GM18526 (cell line): ENCODE measurements around the gene PIK3C2G.

Experiments used
- POLR2A ChIP-seq: IDR thresholded peaks from 3 replicates; pipeline ENCODE4 v1.6.1; 2011; ENCODE audit not compliant: insufficient read length; ENCODE audit errors: extremely low read depth

PIK3C2G gene

DNA sequence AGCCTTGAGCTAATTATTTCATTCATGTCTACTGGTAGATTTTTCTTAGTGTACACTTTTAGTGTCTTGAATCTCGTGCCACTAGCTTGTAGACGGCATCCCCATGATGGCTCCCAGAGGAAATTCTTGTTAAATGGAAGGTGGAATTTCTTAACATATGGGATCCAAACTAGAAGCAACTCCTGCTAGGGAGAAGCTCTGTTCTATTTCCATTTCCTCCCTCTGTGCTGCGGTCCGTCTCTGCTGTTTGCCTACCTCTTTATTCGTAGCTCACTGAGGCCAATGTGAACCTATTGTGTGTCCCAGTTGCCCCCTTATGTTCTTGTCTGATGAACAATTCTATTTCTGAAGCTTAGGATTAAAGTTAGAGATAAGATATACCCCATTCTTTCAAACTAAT lies 588 bp downstream of the PIK3C2G start:
- no peak for TF ChIP-seq POLR2A

- TF ChIP-seq POLR2A: no peak
These were observed 1.2 kb downstream of the PIK3C2G start for GRCh38 chr12:18262514-18262913.

- TF ChIP-seq POLR2A: no peak
These were observed 3.3 kb downstream of the PIK3C2G start for GRCh38 chr12:18264581-18265075.

- TF ChIP-seq POLR2A: no peak
These were observed 6.2 kb downstream of the PIK3C2G start for GRCh38 chr12:18267427-18268099.

GRCh38 chr12:18270958-18271460 lies 9.7 kb downstream of the PIK3C2G start:
- no peak for TF ChIP-seq POLR2A

DNA sequence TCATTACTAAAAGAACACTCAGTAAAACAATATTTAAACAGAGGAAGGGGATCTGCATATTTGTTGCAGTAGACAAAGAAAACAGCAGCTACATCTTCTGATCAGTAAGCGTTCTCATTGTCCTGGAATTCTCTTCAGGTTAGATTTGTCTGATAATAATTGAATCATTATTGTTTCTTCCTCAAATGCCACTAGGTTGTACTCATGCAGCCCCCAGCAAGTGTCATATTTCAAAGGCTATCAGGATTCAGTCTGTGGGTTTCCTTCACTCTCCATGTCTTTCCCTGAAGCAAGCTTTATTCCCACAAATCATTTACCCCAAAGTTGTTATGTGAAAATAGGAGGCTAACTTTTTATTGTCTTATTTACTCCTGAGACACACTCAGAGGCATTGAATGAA lies 14.7 kb downstream of the PIK3C2G start:
- TF ChIP-seq POLR2A: no peak

GRCh38 chr12:18277196-18277595 lies 15.9 kb downstream of the PIK3C2G start:
- no peak for TF ChIP-seq POLR2A

DNA sequence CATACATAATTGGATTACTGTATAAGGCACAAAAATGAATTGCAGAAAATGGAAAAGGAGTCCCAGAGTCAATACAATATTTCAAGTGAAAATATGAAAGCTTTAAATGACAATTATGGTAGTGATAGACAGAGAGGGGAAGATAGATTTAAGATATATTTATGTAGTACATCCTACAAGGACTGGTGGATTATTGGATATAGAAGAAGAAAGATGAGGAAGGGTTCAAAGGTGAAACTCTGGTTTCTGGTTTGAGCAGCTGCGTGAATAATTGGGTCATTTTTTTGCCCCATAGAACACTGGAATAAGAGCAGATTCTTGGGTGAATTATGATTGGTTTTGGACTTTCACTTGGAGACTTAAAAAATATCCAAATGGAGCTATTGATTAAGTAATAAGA lies 19.4 kb downstream of the PIK3C2G start:
- no peak for TF ChIP-seq POLR2A

- TF ChIP-seq POLR2A: no peak
These were observed 20.6 kb downstream of the PIK3C2G start for GRCh38 chr12:18281941-18282340.

- no peak for TF ChIP-seq POLR2A
These were observed 22.5 kb downstream of the PIK3C2G start for GRCh38 chr12:18283831-18284230.

- no peak for TF ChIP-seq POLR2A
These were observed 23.1 kb downstream of the PIK3C2G start for GRCh38 chr12:18284386-18284785.

DNA sequence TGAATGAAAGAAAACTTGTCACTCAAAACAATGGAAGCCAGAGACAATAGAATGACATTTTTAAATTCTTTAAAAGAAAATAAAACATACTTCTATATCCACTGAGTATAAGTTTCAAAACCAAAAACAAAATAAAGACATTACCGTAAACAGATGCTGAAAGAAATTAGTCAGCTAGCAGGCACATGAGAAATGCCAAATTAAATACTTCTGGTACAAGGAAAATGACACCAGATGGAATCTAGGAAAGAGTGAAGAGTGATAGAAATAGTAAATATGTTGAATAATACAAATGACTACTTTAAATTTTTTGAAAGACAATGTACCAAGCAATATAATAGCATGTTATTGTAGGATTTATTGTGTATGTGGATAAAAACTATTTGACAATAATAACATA lies 23.8 kb downstream of the PIK3C2G start:
- no peak for TF ChIP-seq POLR2A

- TF ChIP-seq POLR2A: no peak
These were observed 29.1 kb downstream of the PIK3C2G start for GRCh38 chr12:18290386-18290785.

- TF ChIP-seq POLR2A: no peak
These were observed 33.6 kb downstream of the PIK3C2G start for GRCh38 chr12:18294889-18295288.

- TF ChIP-seq POLR2A: no peak
These were observed 35.0 kb downstream of the PIK3C2G start for GRCh38 chr12:18296201-18296908.

DNA sequence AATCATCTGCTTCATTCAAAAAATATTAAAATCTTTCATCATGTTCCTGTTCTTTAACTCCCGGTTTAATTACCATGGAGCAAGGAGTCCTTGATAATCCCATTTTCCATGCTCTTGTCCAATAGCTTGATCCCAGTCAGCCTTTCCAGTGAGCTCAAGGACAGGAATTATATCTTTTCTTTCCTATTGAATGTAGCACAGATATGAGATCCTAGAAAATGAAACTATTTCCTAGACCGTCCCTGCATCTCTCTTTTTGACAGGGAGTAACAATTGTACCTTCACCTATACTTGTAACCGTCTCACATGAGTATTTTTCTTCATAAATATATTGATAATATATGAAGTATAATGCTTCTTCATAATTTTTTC lies 35.6 kb downstream of the PIK3C2G start:
- TF ChIP-seq POLR2A: no peak

DNA sequence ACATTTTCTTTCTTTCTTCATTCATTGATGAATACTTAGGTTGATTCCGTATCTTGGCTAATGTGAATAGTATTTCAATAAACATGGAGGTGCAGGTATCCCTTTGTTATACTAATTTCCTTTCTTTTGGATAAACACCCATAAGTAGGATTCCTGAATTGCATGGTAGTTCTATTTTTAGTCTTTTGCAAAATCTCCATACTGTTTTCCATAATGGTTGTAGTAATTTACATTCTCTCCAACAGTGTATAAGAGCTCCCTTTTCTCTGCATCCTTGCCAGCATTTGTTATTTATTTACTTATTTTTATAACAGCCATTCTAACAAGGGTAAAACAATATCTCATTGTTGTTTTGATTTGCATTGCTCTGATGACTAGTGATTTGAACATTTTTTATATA lies 36.6 kb downstream of the PIK3C2G start:
- no peak for TF ChIP-seq POLR2A

- no peak for TF ChIP-seq POLR2A
These were observed 41.6 kb downstream of the PIK3C2G start for GRCh38 chr12:18302809-18303430.
